Measurements from ENCODE around the gene DDX17.
A peak's percentile ranks its signal among the peaks of the same experiment; 100 is the strongest.

The DDX17 gene

DNA sequence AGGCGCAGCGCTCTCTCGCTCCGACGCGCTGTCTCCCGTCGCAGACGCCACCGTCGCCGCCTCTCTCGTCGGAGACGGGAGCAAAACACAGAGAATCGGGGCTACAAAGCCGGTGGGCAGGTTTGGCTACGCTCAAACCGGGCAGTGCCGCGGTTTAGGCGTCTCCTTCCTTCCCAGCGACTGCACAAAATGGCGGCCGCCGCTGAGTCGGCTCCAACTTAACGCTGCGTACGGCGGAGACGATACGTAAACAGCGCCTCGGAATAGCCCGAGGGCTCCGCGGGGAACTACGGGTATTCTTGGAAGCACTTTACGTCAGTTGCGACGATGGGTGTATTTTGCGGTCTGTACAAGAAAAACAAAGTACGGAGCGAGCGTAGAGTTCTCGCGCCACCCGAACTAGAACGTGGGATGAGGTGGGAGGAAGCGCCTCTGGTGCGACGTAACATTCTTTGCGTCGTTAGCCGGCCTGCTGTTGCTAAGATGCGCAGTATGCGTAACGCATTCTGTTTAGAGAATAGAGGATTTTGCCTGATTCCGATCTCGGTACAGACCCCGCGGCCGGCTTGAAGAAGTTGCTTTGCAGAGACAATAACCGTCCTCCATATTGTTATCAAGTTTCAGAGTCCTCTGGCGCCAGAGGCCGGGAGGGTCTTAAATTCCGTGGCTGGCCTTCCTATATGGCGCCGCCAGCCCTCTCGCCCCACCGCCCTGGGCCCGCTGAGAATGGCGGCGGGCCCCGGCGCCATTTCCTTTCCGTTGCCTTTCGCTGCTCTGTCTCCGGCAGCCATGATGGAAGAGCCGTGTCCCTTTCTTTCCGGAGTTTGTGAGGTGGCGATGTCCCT is at the start of gene DDX17:
TSS of gene DDX17 (minus strand) at position 194 of the 845 bp plus-strand sequence.
- DNase-seq (ENCODE audit: low spot score) = peak; percentile 99

DNA sequence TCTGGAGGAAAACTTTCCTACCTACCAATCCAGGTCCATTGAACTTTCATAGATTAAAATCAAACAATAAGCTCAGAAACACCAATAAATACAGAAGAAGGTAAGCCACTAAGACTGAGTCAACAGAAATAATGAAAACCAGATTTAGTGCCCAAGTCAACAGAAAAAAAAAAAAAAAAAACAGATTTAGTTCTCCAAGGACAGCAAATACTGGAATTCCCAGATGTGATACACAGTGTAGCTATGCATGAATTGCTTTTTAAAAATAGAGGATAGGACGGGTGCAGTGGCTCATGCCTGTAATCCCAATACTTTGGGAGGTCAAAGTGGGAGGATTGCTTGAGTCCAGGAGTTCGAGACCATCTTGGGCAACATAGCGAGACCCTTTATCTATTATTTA is 48.2 kb upstream of the DDX17 start:
- DNase-seq (ENCODE audit: low spot score) = no peak

DNA sequence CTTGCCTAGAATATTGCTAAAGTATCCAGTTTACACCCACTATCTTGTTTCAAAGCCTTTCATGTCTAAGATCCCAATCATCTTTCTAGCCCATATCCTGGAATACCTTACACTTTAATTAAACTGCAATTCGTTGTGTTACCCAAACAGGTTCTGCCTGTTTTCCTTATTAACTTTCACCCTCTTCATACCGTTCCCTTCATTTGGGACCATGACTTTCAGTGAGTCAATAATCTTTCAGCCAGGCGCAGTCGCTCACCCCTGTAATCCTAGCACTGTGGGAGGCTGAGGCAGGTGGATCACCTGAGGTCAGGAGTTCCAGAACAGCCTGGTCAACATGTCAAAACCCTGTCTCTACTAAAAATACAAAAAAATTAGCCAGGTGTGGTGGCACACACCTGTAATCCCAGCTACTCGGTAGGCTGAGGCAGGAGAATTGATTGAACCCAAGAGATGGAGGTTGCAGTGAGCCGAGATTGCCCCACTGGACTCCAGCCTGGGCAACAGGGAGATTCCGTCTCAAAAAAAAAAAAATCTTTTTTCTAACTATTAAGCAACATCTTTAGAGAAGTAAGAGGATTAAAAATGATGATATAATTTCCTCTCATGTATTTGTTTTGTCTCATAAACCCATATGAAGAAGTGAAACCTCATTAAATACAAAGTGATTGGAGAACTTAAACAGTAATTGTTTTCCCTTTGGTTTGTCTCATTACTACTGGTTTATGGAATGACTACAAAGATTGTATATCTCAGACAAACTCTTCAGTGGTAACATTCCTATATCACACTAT is 43.2 kb upstream of the DDX17 start:
- DNase-seq (ENCODE audit: low spot score) = no peak

DNA sequence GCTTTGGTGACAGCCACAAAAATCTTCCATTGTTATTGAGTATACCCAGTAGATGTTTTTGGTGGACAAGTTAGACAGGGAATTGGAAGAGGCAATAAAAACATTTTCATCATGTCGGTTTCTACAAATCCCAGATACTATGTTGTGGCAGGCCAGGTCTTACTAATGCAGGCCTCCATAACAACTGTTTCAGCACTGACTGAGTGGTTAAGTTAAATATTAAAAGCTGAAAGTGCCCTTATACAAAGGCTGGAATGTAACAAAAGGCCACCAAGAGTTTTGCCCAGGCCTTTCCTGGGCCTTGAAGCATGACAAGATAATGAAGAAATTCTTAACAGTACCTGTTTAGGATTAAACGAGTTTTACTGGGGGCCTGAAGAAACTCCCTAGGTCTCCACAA is 34.6 kb upstream of the DDX17 start:
- DNase-seq (ENCODE audit: low spot score) = no peak

DNA sequence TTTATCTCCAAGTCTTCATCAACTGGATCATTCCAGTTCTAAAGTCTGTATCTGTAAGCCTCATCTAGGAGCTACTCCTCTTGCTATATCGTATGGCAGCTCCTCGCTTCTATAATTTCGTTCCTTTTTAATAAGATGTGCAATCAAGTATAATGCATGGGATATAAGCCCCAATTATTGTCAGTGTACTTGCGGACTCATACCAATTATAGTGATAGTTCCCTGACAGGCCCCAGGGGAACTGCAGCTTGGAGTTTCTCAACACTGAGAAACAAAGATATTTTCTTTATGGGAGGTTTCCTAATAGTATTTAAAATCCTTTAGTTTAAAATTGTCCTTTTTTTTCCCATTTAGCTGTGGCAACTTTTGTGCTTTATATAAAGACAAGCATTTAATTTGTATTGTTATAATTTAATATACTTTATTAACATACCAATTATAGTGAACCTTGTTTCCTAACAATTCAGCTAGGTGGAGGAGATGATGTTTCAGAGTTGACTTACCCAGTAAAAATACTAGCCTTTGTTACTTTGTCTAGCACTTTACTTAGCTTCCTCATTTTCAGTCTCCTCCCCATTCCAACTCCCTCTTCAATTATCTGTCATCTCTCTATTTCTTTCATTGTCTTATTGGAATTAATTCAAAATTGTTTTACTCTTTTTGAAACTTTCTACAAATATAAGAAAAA is 25.3 kb upstream of the DDX17 start:
- no peak for DNase-seq (ENCODE audit: low spot score)

DNA sequence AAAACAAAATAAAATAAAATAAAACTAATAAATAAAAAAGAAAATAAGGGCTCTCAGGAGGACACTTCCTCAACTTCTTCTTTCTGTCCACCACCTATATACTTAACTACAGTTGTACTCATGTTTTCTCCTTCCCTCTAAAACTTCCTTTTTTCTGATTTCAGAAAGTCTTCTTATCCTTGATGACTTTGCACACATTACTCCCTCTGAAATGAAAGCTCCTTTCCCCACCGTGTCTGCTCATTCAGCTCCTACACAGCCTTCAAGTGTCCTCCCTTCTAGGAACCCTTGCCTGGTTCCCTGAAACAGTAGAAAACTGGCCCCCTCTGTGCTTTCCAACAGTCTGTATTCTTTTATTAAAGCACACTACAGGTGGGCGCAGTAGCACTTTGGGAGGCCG is 18.3 kb upstream of the DDX17 start:
- no peak for DNase-seq (ENCODE audit: low spot score)

DNA sequence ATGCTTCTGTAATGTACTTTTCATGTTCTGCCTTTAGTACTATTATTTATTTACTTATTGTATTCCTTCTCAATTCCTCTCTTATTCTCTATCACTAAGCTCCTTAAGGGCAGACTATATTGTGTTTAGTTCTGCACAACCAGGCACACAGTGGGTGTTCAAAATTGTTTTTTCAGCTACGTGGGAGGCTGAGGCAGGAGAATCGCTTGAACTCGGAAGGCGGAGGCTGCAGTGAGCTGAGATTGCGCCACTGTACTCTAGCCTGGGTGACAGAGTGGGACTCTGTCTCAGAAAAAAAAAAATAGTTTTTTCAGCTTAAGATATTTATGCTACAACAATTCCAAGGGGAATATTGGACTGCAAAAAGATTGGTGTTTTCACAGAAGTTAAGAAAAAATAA is 17.4 kb upstream of the DDX17 start:
- no peak for DNase-seq (ENCODE audit: low spot score)

DNA sequence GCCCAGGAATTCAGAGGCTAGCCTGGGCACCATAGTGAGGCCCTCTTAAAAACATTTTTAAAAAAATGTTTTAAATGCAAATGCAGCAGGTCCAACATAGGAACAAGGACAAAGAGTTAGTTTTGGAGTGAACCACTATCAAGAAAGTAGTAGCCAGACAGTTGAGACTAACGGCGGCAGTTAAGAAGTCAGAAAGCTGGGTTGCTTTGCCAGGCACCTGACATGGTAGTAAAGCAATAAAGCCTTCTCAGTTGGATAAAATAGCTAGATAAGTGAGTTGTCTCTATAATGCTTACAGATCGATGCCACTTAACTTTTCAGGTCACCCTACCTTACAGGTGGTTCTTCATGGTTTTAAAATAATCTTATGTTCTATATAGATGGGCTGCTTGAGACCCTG is 16.9 kb upstream of the DDX17 start:
- no peak for DNase-seq (ENCODE audit: low spot score)

DNA sequence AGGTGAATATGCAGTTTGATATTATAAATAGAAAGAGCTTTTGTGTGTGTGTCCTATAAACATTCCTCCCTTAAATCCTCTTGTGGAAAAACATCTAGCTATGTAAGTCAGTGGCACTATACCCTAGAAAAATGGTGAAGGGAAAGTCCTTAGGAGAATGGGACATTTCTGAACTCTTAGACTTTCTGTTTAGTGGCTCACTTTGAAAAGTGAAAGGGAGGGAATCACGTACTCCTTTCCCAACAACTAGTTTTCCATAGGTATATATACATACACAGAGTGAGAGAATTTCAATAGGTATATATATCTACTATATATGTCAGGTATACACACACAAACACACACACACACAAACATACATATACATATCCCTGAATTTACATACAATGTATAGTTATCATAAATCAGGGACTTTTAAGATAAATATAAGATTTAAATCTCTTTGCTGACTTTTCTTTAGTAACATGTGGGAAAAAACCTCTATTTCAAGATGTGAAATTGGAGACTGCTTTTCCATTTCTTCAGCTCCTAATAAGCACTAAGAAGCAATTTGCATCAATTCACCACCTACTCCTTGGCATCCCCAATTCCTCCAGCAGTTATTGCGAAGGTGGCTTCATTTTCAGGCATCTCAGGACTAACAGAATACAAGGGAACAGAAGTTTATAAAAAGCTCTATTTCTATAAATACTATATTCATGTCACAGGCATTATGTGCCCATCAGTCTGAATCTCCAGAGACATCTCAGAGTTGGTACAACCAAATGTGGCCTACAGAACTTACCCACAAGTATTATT is 13.5 kb upstream of the DDX17 start:
- no peak for DNase-seq (ENCODE audit: low spot score)

DNA sequence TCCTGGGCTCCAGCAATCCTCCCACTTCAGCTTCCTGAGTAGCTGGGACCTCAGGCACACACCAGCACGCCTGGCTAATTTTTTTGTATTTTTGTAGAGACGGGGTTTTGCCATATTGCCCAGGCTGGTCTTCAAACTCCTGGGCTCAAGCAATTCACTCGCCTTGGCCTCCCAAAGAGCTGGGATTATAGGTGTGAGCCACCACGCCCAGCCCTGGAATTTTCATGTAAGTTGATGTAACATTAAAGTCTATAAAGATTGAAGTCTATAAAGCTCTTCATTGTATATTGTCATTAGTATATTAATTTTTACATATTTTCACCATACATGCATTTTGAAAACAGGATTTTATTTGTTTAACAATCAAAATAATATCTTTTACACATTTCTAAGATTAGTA is 12.5 kb upstream of the DDX17 start:
- no peak for DNase-seq (ENCODE audit: low spot score)

DNA sequence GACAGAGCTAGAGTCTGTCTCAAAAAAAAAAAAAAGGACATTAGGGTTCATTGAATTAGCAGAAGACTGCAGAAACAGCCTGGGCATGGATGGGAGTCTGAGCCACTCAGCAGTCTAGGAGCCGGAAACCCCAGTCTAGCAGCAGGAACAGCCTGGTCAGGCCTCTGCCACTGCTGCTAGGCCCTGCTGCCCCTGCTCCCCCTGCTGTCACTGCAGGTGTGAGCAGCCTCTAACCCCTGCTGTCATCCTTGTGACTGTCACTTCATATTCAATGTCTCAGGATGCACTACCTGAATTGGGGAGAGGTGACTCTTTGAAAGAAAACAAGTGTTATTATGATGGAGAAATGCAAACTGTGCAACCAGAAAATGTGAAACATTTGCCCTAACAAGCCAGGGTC is 7.0 kb upstream of the DDX17 start:
- DNase-seq (ENCODE audit: low spot score) = no peak

DNA sequence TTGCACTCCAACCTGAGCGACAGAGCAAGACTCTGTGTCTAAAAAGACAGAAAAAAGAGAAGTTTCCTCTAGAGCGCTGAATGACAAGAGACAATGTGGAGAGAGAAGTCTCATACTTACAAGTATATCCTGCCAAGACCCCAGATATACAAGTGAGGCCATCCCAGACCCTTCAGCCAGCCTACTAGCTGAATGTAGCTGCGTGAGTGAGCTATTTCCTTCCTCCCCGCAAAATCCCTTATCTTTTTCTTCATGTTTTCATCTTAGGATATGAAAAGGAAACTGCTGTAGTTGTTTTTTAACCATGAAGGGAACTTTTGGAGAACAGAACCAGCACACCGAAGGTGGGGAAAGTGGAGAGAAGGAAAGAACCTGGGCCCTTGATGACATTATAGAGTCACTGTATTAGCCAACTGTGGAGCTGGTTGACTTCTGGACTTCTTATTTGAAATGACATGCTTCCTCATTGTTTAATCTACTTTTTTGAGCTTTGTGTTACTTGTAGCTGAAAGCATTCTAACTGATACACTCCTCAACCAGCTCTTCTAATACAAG is 4.4 kb upstream of the DDX17 start:
- DNase-seq (ENCODE audit: low spot score) = no peak

DNA sequence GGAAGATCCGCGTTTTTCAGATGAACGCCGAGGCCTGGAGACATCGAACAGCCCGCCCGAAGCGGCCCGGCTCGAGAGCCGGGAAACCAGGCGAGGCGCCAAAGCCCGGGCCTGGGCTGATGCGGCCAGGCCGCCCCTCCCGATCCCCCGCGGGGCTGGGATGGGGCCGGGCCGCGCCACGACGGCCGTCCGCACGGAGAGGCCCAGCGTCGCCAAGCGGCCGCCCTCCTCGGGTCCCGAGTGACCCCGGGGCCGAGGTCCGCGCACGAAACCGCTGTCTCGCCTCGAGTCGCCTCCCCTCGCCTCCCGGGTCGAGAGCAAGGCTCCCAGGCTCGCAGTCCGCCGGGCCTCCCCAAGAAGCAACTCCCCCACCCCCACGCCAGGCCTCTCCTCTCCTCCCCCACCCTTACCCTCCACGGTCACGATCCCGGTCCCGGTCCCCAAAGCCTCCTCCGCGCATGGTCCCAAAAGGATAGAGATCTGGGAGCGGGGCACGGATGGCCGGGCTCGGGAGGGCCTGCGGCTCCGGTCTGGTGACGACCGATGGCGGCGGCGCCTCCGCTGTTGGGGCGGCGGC is 482 bp downstream of the DDX17 start:
- DNase-seq (ENCODE audit: low spot score) = peak; percentile 70

DNA sequence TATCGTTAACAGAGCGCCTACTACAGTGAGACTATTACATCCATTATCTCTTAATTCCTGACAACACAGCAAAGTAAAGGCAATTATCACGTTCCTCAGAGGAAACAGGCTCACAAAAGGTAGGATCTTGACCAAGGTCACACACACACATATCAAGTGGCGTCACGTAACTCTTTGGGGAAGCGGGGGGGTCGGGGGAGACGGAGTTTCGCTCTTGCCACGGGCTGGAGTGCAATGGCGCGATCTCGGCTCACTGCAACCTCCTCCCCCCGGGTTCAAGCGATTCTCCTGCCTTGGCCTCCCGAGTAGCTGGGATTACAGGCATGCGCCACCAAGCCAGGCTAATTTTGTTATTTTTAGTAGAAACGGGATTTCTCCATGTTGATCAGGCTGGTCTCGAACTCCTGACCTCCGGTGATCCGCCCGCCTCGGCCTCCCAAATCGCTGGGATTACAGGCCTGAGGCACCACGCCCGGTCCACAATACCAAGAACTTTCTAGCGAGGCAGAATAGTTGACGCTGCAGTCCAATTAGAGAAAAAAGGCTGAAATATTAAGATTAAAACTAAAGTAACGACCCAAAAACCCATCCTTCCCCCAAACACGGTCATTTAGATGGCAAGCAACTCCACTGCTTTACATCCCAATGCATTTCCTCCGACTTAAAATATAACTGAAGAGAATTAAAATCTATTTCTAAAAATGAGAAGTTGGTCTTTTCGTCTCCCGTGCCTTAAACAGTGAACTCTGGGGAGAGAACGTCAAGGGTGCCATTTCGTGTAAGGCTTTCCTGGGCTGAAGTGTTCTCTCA is 1.2 kb downstream of the DDX17 start:
- DNase-seq (ENCODE audit: low spot score) = peak; percentile 50

DNA sequence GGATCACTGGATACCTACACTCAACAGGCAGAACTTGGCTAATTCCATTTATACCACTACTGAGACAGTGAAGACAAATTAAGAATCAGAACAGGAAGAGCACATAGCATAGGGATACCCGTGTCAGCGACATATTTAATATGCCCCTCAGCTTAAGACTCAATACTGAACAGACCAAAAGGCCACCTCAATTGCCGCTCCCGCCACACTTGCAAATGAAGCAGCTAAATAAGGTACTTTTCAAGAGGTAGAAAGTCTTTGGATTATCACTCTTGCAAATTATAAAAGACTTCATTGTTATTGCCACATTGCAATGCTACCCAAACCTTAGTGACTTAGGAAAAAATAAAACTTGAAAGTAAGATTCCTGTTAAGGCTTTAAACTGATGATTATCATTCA is 3.1 kb downstream of the DDX17 start:
- DNase-seq (ENCODE audit: low spot score) = no peak

DNA sequence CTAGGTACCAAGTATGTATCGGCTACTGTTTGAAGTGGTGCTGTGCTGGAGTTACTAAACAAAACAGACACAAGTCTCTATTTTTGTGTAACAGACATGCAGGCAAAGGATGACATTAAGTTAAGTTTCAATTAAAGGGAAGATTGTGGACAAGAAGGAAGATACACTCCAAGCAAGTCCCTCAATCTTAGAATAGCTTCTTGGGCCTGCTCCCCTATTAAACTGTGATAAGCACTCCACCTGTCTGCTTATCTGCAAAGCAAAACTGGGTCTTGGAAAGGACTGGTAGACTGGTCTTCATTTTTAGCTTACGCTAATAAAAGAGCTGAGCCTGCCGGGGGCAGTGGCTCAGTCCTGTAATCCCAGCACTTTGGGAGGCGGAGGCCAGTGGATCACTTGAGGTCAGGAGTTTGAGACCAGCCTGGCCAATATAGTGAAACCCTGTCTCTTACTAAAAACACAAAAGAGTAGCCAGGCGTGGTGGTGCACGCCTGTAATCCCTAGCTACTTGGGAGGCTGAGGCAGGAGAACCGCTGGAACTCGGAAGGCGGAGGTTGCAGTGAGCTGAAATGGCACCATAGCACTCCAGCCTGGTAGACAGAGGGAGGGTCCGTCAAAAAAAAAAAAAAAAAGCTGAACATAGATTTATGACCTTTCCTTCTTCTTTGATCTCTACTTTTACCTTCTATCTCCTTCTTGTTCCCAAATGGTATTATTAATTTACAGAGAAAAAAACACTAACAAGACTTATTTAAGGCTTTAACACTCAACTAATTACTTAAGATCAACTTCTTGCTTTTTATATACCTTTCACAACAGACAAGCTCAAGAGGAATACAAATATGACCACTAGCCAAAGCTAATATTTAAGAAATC is 4.1 kb downstream of the DDX17 start:
- DNase-seq (ENCODE audit: low spot score) = no peak

DNA sequence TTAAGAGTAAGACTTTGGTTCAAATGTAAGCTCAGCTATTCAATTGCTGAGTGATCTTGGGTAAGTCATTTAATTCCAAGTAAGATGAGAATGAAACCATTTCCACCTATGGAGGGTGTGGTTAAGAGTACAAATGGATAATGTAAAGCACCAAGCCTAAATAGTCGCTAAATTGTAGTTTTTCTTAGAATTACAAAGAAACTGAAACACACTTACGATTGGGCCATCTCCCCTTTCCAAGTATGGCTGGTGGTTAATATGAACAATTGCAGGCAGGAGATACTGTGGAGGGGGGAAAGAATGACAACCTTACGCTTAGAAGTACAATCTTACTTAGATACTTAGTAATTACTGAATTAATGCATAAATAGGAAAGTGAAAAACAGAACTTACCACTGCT is 8.2 kb downstream of the DDX17 start:
- no peak for DNase-seq (ENCODE audit: low spot score)

DNA sequence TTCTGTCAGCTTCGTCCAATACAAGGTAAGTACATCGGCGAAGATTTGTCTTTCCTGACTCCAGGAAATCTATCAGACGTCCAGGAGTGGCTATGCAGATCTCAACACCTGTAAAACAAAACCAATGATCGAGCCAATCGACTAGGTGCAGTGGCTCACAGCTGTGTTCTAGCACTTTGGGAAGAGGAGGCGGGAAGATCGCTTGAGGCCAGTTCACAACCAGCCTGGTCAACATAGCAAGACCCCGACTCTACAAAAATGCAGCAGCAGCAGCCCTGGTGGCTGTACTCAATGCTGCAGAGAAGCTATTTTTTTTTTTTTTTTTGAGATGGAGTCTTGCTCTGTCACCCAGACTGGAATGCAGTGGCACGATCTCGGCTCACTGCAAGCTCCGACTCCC is 11.2 kb downstream of the DDX17 start:
- DNase-seq (ENCODE audit: low spot score) = no peak

DNA sequence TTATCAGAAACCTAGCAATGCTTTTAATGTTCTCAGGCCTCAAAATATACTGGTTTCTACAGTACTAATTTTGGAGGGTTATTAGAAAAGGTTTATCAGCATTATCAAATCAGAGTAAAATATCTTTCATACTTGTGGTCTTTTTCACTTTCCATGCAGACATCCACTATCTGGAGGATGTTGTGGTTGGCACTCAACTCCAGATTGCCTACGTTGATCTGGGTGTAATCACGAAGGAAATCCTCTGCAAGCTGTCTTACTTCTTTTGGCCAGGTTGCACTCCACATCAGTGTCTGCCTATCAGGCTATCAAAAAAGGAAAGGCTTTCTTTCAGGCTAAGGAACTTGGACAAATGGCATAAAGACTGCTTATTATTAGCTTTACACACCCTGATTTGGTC is 11.6 kb downstream of the DDX17 start:
- no peak for DNase-seq (ENCODE audit: low spot score)
